ENCODE data around the gene ARL2BP. TPM values are rescaled to one million over a fixed set of nuclear protein-coding genes. Genes with fewer than 3 reads are reported as not detected.

The ARL2BP gene
- total RNA-seq, 1 donor from 2014 or later: 62.6 TPM

GRCh38 chr16:57301126-57301817, 56.2 kb downstream of the ARL2BP start:
- no peak for DNase-seq (ENCODE audit: low read depth, low spot score)
- Mint-ChIP-seq H3K27ac (ENCODE audit: unreplicated experiment) (no peak overlapping the region), H3K4me3 (peak overlapping the region; percentile 17), H3K27me3 (ENCODE audit: low read depth) (peaks cover 3% of the 10 kb centered on the region), H3K4me1 (peaks cover 3% of the 10 kb centered on the region), H3K36me3 (ENCODE audit: low read depth) (no peaks in the 10 kb centered on the region), H3K9me3 (no peaks in the 10 kb centered on the region)
- TF ChIP-seq, protein P1, sequence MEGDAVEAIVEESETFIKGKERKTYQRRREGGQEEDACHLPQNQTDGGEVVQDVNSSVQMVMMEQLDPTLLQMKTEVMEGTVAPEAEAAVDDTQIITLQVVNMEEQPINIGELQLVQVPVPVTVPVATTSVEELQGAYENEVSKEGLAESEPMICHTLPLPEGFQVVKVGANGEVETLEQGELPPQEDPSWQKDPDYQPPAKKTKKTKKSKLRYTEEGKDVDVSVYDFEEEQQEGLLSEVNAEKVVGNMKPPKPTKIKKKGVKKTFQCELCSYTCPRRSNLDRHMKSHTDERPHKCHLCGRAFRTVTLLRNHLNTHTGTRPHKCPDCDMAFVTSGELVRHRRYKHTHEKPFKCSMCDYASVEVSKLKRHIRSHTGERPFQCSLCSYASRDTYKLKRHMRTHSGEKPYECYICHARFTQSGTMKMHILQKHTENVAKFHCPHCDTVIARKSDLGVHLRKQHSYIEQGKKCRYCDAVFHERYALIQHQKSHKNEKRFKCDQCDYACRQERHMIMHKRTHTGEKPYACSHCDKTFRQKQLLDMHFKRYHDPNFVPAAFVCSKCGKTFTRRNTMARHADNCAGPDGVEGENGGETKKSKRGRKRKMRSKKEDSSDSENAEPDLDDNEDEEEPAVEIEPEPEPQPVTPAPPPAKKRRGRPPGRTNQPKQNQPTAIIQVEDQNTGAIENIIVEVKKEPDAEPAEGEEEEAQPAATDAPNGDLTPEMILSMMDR (conservative IDR thresholded peaks at IDR 0.05): no peak

Other genes starting within 250 kb of the ARL2BP start
- 33.1 and 36.9 TPM in 2 replicates for gene CPNE2, start 152.7 kb upstream of the ARL2BP start, total RNA-seq
- 102 and 108 TPM in 2 replicates for gene PSME3IP1, start 59.2 kb upstream of the ARL2BP start, total RNA-seq
- gene RSPRY1, start 58.9 kb upstream of the ARL2BP start, total RNA-seq: 46.8 and 53.4 TPM in 2 replicates
- gene PLLP, start 39.4 kb downstream of the ARL2BP start, total RNA-seq: 0.79 and 0.84 TPM in 2 replicates
- not detected in 2 replicates for gene CCL22, start 113.5 kb downstream of the ARL2BP start, total RNA-seq
- gene CX3CL1, start 127.2 kb downstream of the ARL2BP start, total RNA-seq: 6.0 TPM in 2 replicates
- not detected in 2 replicates for gene CCL17, start 159.5 kb downstream of the ARL2BP start, total RNA-seq
- 97.2 and 103 TPM in 2 replicates for gene CIAPIN1, start 202.1 kb downstream of the ARL2BP start, total RNA-seq
- gene COQ9, start 202.2 kb downstream of the ARL2BP start, total RNA-seq: 41.7 and 46.8 TPM in 2 replicates
- gene POLR2C, start 217.4 kb downstream of the ARL2BP start, total RNA-seq: 74.0 and 77.5 TPM in 2 replicates
- 20.4 and 22.7 TPM in 2 replicates for gene DOK4, start 241.2 kb downstream of the ARL2BP start, total RNA-seq

Data from neural crest cell (in vitro differentiated cells).